Vagina (tissue), 2 donors: ENCODE results near the gene SLC1A3. TPM values are rescaled to one million over a fixed set of nuclear protein-coding genes. Genes with fewer than 3 reads are reported as not detected.
A peak's percentile ranks its signal among the peaks of the same experiment; 100 is the strongest.

Source experiments
- DNase-seq, 2 donors: peaks; one replicate each; pipeline ENCODE4 v3.0.0-alpha.2; 2017; ENCODE audit errors: extremely low spot score in 2 of 2
- H3K27ac ChIP-seq: fragments of 200-600 bp; sonication (generic); one replicate; pipeline ENCODE4 v1.5.1; 2019
- H3K27me3 ChIP-seq: fragments of 200-600 bp; sonication (generic); one replicate; pipeline ENCODE4 v1.5.1; 2019
- H3K36me3 ChIP-seq, 2 donors: fragments of 200-600 bp; sonication (generic); one replicate each; pipeline ENCODE4 v1.5.1; 2017 to 2019
- H3K4me1 ChIP-seq: fragments of 200-600 bp; sonication (generic); one replicate; pipeline ENCODE4 v1.5.1; 2019
- H3K4me3 ChIP-seq, 2 donors: fragments of 200-600 bp; sonication (generic); 1 replicate in 1 of 2; 2 replicates in 1 of 2; pipeline ENCODE4 v1.5.1; 2016 to 2019
- H3K9me3 ChIP-seq: fragments of 200-600 bp; sonication (generic); one replicate; pipeline ENCODE4 v1.5.1; 2019
- POLR2A ChIP-seq, 2 donors: fragments of 450-650 bp; IDR thresholded peaks; one replicate each; pipeline ENCODE4 v1.6.1; 2017; ENCODE audit warnings: antibody characterized with exemption in 2 of 2, mild to moderate bottlenecking in 2 of 2, moderate library complexity in 2 of 2
- POLR2AphosphoS5 ChIP-seq, 2 donors: sonication (generic); formaldehyde crosslinking; IDR thresholded peaks; one replicate each; pipeline ENCODE4 v1.9.0; 2017; ENCODE audit warnings: antibody characterized with exemption in 2 of 2, mild to moderate bottlenecking in 2 of 2, low read depth in 1 of 2; ENCODE audit not compliant: insufficient read depth in 1 of 2
- intact Hi-C: fragments of 100-400 bp; cut with DNase I; formaldehyde crosslinking; loops from one replicate; pipeline ENCODE4 v1.15.1; 2023
- total RNA-seq: library from RNA; depleted of rRNA; stranded (reverse); fragments of >200 nt; gene quantifications from one replicate; pipeline ENCODE4 v1.2.3, GENCODE V29; 2016
- TF ChIP-seq, protein P1 (sequence below), 3 experiments: fragments of 450-650 bp in 2 of 3; fragments of 200-600 bp in 1 of 3; sonication (generic) in 1 of 3; IDR thresholded peaks; one replicate each; pipeline ENCODE4 v1.5.1; 2017 to 2019; ENCODE audit warnings: antibody characterized with exemption in 3 of 3, mild to moderate bottlenecking in 2 of 3, moderate library complexity in 2 of 3

The SLC1A3 gene
- total RNA-seq, 1 donor from 2014 or later = 18.9 TPM

DNA sequence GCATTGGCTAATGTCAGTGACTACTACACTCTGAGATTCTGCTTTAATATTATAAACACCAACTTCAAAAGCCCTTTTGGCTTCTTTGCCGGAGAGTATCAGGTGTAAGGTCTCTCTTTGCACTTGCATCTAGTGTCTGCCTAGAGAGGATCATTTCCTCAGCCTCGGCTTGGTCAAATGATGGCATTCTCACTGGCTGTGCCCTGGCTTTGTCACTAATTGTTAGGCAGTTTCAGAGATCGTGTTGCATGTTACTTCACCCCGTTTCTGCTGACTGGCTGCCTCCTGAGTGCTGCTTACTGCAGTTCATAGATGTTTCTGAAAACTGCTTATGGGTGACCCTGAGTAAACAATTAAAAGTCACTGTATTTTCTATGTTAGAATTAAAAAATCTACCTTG, 48.8 kb downstream of the SLC1A3 start:
- no peak overlapping the region for H3K4me3 ChIP-seq
- intact Hi-C loops = no loop called here
- H3K27ac ChIP-seq = no peak overlapping the region
- peaks cover 39% of the 10 kb centered on the region for H3K4me1 ChIP-seq
- H3K36me3 ChIP-seq = no peaks in the 10 kb centered on the region
- DNase-seq = no peak
- H3K9me3 ChIP-seq = no peaks in the 10 kb centered on the region
- TF ChIP-seq POLR2AphosphoS5 (IDR thresholded peaks at IDR 0.05; ENCODE audit: insufficient read depth in 1 of 2, low read depth in 1 of 2) (no peak), POLR2A (IDR thresholded peaks at IDR 0.05) (no peak)
- TF ChIP-seq, protein P1, sequence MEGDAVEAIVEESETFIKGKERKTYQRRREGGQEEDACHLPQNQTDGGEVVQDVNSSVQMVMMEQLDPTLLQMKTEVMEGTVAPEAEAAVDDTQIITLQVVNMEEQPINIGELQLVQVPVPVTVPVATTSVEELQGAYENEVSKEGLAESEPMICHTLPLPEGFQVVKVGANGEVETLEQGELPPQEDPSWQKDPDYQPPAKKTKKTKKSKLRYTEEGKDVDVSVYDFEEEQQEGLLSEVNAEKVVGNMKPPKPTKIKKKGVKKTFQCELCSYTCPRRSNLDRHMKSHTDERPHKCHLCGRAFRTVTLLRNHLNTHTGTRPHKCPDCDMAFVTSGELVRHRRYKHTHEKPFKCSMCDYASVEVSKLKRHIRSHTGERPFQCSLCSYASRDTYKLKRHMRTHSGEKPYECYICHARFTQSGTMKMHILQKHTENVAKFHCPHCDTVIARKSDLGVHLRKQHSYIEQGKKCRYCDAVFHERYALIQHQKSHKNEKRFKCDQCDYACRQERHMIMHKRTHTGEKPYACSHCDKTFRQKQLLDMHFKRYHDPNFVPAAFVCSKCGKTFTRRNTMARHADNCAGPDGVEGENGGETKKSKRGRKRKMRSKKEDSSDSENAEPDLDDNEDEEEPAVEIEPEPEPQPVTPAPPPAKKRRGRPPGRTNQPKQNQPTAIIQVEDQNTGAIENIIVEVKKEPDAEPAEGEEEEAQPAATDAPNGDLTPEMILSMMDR (IDR thresholded peaks at IDR 0.05) = no peak
- no peaks in the 10 kb centered on the region for H3K27me3 ChIP-seq

GRCh38 chr5:36656556-36656955, 50.1 kb downstream of the SLC1A3 start:
- H3K9me3 ChIP-seq = no peaks in the 10 kb centered on the region
- H3K27ac ChIP-seq = no peak overlapping the region
- DNase-seq = no peak
- H3K4me3 ChIP-seq = no peak overlapping the region
- no peaks in the 10 kb centered on the region for H3K36me3 ChIP-seq
- H3K4me1 ChIP-seq = peaks cover 45% of the 10 kb centered on the region
- no peaks in the 10 kb centered on the region for H3K27me3 ChIP-seq
- TF ChIP-seq POLR2A (IDR thresholded peaks at IDR 0.05) = no peak
- TF ChIP-seq, protein P1 (IDR thresholded peaks at IDR 0.05) = no peak
- no peak for TF ChIP-seq POLR2AphosphoS5 (IDR thresholded peaks at IDR 0.05; ENCODE audit: insufficient read depth in 1 of 2, low read depth in 1 of 2)
- intact Hi-C loops = no loop called here

- H3K36me3 ChIP-seq = no peaks in the 10 kb centered on the region
- H3K27me3 ChIP-seq = no peaks in the 10 kb centered on the region
- no peaks in the 10 kb centered on the region for H3K9me3 ChIP-seq
- H3K4me1 ChIP-seq = peaks cover 40% of the 10 kb centered on the region
- no peak overlapping the region for H3K27ac ChIP-seq
- TF ChIP-seq POLR2AphosphoS5 (IDR thresholded peaks at IDR 0.05; ENCODE audit: insufficient read depth in 1 of 2, low read depth in 1 of 2) = peak; percentile 35 to 96
- no peak for TF ChIP-seq POLR2A (IDR thresholded peaks at IDR 0.05)
- no peak overlapping the region for H3K4me3 ChIP-seq
- intact Hi-C loops = no loop called here
- DNase-seq = peak in 1 of 2 donors; percentile 91
Observed at GRCh38 chr5:36657563-36657995, 51.2 kb downstream of the SLC1A3 start.

DNA sequence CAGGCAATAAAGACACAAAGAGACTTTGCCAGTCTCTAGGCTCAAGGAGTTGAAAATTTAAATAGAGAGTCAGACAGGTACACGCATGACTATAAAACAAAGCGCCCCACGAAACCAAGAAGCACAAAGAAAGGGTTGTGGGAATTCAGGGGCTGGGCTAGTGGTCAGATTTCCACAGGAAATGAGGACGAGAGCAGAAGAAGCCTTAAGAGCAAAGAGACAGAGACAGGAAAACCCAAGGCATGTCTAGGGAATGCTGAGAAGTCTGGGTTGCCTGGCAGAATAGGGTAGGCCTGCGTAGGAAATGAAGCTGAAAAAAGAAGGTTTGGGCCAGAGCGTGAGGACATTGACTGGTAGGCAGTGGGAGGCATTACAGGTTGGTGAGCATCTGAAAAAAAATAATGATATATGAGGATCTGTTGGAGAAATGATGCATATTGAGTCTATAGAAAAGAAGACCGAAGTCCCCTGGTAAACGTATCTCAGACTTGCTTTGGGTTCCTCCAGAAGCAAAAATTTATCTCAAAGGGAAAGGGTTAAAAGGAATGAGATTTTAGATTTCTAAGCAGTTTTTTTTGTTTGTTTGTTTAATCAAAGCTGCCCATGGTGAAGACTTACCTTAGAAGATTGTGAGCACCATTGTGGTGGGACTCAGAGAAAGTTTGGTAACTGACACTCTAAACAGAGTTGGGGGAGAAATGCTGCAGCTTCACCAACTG, 51.8 kb downstream of the SLC1A3 start:
- peaks cover 34% of the 10 kb centered on the region for H3K4me1 ChIP-seq

DNA sequence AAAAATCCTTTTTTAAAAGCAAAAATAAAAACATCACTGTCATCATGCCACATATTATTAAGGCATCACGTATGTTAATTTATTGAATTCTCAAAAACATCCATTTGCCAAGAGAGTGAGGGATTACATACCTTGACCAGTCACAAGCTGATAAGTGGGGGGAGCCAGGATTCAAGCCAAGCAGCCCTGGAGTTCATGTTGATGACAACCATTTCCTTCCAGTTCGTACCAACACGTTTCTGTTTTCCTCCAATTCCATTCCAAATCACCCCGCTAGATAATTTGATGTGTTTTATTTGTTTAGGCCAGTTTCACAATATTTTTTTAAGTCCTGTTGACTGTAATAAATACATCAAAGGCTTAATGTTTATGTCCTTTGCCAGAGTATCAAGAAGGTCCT, 53.0 kb downstream of the SLC1A3 start:
- no peak for TF ChIP-seq POLR2A (IDR thresholded peaks at IDR 0.05)
- TF ChIP-seq, protein P1 (IDR thresholded peaks at IDR 0.05) = no peak
- no peak for TF ChIP-seq POLR2AphosphoS5 (IDR thresholded peaks at IDR 0.05; ENCODE audit: insufficient read depth in 1 of 2, low read depth in 1 of 2)
- intact Hi-C loops = no loop called here

More for the DNA sequence above, 51.8 kb downstream of the SLC1A3 start:
- no peaks in the 10 kb centered on the region for H3K9me3 ChIP-seq
- H3K36me3 ChIP-seq = no peaks in the 10 kb centered on the region
- no peak for DNase-seq
- no peak overlapping the region for H3K27ac ChIP-seq
- H3K27me3 ChIP-seq = no peaks in the 10 kb centered on the region
- no peak overlapping the region for H3K4me3 ChIP-seq
- intact Hi-C loops = no loop called here
- TF ChIP-seq POLR2AphosphoS5 (IDR thresholded peaks at IDR 0.05; ENCODE audit: insufficient read depth in 1 of 2, low read depth in 1 of 2) (no peak), POLR2A (IDR thresholded peaks at IDR 0.05) (no peak)
- TF ChIP-seq, protein P1 (IDR thresholded peaks at IDR 0.05) = no peak

More for the DNA sequence above, 53.0 kb downstream of the SLC1A3 start:
- H3K27ac ChIP-seq = no peak overlapping the region
- no peaks in the 10 kb centered on the region for H3K36me3 ChIP-seq
- no peaks in the 10 kb centered on the region for H3K27me3 ChIP-seq
- H3K4me1 ChIP-seq = peaks cover 30% of the 10 kb centered on the region
- no peak overlapping the region for H3K4me3 ChIP-seq
- no peak for DNase-seq
- no peaks in the 10 kb centered on the region for H3K9me3 ChIP-seq
